OCI-LY7 (cell line): ENCODE measurements around the gene TUBGCP2.

ENCODE experiments used
- EZH2phosphoT487 ChIP-seq: fragments of 200-600 bp; sonication (generic); IDR thresholded peaks from 2 replicates; pipeline ENCODE4 v1.6.1; 2018; ENCODE audit warnings: low read depth, borderline replicate concordance, mild to moderate bottlenecking, mixed run types, antibody characterized with exemption, low read length, moderate library complexity, mixed read lengths
- TF ChIP-seq, protein P1 (sequence below): fragments of 200-600 bp; sonication (generic); conservative IDR thresholded peaks from 2 replicates; pipeline ENCODE4 v1.5.1; 2014; ENCODE audit warnings: mild to moderate bottlenecking, antibody characterized with exemption, low read length, moderate library complexity, mixed read lengths

DNA sequence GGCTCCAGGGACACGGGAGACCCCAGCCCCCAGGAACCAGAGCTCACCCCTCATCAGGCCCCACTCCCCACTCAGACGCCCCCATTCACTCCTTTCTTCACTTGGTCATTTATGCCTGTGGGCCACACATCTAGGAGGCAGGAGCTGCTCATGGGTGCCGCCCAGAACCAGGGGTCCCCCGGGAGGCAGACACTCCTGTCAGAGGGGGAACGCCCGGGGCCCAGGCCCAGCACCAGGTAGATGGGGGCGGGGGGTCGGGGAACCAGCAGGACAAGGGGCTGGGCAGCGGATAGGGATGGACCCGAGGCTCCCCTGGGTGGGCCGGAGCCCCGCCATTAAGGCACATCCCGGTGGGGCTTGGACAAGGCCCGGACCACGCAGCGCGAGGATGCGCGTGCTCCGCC lies 16.2 kb upstream of the TUBGCP2 start:
- TF ChIP-seq, protein P1, sequence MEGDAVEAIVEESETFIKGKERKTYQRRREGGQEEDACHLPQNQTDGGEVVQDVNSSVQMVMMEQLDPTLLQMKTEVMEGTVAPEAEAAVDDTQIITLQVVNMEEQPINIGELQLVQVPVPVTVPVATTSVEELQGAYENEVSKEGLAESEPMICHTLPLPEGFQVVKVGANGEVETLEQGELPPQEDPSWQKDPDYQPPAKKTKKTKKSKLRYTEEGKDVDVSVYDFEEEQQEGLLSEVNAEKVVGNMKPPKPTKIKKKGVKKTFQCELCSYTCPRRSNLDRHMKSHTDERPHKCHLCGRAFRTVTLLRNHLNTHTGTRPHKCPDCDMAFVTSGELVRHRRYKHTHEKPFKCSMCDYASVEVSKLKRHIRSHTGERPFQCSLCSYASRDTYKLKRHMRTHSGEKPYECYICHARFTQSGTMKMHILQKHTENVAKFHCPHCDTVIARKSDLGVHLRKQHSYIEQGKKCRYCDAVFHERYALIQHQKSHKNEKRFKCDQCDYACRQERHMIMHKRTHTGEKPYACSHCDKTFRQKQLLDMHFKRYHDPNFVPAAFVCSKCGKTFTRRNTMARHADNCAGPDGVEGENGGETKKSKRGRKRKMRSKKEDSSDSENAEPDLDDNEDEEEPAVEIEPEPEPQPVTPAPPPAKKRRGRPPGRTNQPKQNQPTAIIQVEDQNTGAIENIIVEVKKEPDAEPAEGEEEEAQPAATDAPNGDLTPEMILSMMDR: no peak
- no peak for TF ChIP-seq EZH2phosphoT487
